HEK293 (cell line): ENCODE data around the gene OR2F1.

ENCODE experiments used
- MZF1 ChIP-seq: fragments of 450-650 bp; formaldehyde crosslinking; IDR thresholded peaks from 2 replicates; pipeline ENCODE4 v1.5.1; 2017; ENCODE audit warnings: missing biosample characterization, missing genetic modification characterization, borderline replicate concordance
- TCF7L2 ChIP-seq: IDR thresholded peaks from 2 replicates; pipeline ENCODE4 v1.6.1; 2011; ENCODE audit warnings: low read depth, mild to moderate bottlenecking, inconsistent platforms, low read length, moderate library complexity, borderline replicate concordance
- ZBTB20 ChIP-seq: fragments of 450-650 bp; formaldehyde crosslinking; IDR thresholded peaks from 2 replicates; pipeline ENCODE4 v1.5.1; 2016; ENCODE audit warnings: missing biosample characterization, missing genetic modification characterization
- ZBTB8A ChIP-seq: fragments of 450-650 bp; formaldehyde crosslinking; IDR thresholded peaks from 2 replicates; pipeline ENCODE4 v1.5.1; 2016; ENCODE audit warnings: missing biosample characterization, missing genetic modification characterization
- ZNF112 ChIP-seq: fragments of 450-650 bp; formaldehyde crosslinking; IDR thresholded peaks from 2 replicates; pipeline ENCODE4 v1.5.0; 2017; ENCODE audit warnings: missing biosample characterization, missing genetic modification characterization
- ZNF221 ChIP-seq: fragments of 450-650 bp; formaldehyde crosslinking; IDR thresholded peaks from 2 replicates; pipeline ENCODE4 v1.5.1; 2017; ENCODE audit warnings: missing biosample characterization, missing genetic modification characterization, borderline replicate concordance
- ZNF239 ChIP-seq: fragments of 450-650 bp; formaldehyde crosslinking; IDR thresholded peaks from 2 replicates; pipeline ENCODE4 v1.5.1; 2016; ENCODE audit warnings: missing biosample characterization, missing genetic modification characterization
- ZNF561 ChIP-seq: fragments of 450-650 bp; IDR thresholded peaks from 2 replicates; pipeline ENCODE4 v1.5.1; 2018; ENCODE audit warnings: missing biosample characterization, missing genetic modification characterization, borderline replicate concordance
- ZNF707 ChIP-seq: fragments of 450-650 bp; formaldehyde crosslinking; IDR thresholded peaks from 2 replicates; pipeline ENCODE4 v1.5.1; 2016; ENCODE audit warnings: missing biosample characterization, missing genetic modification characterization
- TF ChIP-seq, protein P1 (sequence below): fragments of 450-650 bp; formaldehyde crosslinking; IDR thresholded peaks from 2 replicates; pipeline ENCODE4 v1.5.1; 2016; ENCODE audit warnings: missing biosample characterization, missing genetic modification characterization
- TF ChIP-seq, protein P2 (sequence below): fragments of 450-650 bp; formaldehyde crosslinking; IDR thresholded peaks from 2 replicates; pipeline ENCODE4 v1.5.1; 2017; ENCODE audit warnings: missing biosample characterization, missing genetic modification characterization
- TF ChIP-seq, protein P3 (sequence below): fragments of 450-650 bp; formaldehyde crosslinking; IDR thresholded peaks from 2 replicates; pipeline ENCODE4 v1.5.1; 2016; ENCODE audit warnings: missing biosample characterization, missing genetic modification characterization
- TF ChIP-seq, protein P4 (sequence below): fragments of 450-650 bp; formaldehyde crosslinking; IDR thresholded peaks from 2 replicates; pipeline ENCODE4 v1.5.1; 2016; ENCODE audit warnings: missing biosample characterization, missing genetic modification characterization

DNA sequence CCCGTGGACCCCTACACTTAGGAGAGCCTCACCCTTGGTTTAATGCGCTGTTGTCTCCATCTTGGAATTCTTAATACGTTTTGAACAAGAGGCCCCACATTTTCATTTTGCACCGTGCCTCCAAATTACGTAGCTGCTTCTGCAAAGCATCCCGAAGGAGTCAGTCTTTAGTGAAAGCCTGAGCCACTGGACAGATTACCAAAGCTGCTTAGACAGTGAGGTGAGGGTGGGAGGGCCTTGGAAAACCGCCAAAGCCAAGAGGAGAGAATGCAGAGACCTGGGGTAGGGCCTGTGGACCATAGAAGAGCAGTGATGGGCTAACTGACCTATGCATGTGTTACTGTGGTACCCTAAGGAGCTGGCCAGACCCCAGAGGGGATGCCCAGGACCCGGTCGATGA, 48.5 kb upstream of the OR2F1 start:
- TF ChIP-seq, protein P1, sequence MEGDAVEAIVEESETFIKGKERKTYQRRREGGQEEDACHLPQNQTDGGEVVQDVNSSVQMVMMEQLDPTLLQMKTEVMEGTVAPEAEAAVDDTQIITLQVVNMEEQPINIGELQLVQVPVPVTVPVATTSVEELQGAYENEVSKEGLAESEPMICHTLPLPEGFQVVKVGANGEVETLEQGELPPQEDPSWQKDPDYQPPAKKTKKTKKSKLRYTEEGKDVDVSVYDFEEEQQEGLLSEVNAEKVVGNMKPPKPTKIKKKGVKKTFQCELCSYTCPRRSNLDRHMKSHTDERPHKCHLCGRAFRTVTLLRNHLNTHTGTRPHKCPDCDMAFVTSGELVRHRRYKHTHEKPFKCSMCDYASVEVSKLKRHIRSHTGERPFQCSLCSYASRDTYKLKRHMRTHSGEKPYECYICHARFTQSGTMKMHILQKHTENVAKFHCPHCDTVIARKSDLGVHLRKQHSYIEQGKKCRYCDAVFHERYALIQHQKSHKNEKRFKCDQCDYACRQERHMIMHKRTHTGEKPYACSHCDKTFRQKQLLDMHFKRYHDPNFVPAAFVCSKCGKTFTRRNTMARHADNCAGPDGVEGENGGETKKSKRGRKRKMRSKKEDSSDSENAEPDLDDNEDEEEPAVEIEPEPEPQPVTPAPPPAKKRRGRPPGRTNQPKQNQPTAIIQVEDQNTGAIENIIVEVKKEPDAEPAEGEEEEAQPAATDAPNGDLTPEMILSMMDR, result no peak
- TF ChIP-seq ZNF112 (tag by site-specific recombination) (no peak), TCF7L2 (no peak), ZNF221 (tag by site-specific recombination) (no peak), ZNF561 (tag by site-specific recombination) (no peak), MZF1 (tag by site-specific recombination) (no peak), ZBTB20 (tag by site-specific recombination) (no peak), ZNF239 (no peak), ZNF707 (no peak), ZBTB8A (tag by site-specific recombination) (no peak)
- TF ChIP-seq, protein P2, sequence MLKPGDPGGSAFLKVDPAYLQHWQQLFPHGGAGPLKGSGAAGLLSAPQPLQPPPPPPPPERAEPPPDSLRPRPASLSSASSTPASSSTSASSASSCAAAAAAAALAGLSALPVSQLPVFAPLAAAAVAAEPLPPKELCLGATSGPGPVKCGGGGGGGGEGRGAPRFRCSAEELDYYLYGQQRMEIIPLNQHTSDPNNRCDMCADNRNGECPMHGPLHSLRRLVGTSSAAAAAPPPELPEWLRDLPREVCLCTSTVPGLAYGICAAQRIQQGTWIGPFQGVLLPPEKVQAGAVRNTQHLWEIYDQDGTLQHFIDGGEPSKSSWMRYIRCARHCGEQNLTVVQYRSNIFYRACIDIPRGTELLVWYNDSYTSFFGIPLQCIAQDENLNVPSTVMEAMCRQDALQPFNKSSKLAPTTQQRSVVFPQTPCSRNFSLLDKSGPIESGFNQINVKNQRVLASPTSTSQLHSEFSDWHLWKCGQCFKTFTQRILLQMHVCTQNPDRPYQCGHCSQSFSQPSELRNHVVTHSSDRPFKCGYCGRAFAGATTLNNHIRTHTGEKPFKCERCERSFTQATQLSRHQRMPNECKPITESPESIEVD (tag by site-specific recombination), result no peak
- TF ChIP-seq, protein P3, sequence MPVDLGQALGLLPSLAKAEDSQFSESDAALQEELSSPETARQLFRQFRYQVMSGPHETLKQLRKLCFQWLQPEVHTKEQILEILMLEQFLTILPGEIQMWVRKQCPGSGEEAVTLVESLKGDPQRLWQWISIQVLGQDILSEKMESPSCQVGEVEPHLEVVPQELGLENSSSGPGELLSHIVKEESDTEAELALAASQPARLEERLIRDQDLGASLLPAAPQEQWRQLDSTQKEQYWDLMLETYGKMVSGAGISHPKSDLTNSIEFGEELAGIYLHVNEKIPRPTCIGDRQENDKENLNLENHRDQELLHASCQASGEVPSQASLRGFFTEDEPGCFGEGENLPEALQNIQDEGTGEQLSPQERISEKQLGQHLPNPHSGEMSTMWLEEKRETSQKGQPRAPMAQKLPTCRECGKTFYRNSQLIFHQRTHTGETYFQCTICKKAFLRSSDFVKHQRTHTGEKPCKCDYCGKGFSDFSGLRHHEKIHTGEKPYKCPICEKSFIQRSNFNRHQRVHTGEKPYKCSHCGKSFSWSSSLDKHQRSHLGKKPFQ (tag by site-specific recombination), result no peak
- TF ChIP-seq, protein P4, sequence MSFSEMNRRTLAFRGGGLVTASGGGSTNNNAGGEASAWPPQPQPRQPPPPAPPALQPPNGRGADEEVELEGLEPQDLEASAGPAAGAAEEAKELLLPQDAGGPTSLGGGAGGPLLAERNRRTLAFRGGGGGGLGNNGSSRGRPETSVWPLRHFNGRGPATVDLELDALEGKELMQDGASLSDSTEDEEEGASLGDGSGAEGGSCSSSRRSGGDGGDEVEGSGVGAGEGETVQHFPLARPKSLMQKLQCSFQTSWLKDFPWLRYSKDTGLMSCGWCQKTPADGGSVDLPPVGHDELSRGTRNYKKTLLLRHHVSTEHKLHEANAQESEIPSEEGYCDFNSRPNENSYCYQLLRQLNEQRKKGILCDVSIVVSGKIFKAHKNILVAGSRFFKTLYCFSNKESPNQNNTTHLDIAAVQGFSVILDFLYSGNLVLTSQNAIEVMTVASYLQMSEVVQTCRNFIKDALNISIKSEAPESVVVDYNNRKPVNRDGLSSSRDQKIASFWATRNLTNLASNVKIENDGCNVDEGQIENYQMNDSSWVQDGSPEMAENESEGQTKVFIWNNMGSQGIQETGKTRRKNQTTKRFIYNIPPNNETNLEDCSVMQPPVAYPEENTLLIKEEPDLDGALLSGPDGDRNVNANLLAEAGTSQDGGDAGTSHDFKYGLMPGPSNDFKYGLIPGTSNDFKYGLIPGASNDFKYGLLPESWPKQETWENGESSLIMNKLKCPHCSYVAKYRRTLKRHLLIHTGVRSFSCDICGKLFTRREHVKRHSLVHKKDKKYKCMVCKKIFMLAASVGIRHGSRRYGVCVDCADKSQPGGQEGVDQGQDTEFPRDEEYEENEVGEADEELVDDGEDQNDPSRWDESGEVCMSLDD (tag by site-specific recombination), result no peak
